Mucosa of gallbladder (tissue), 1 donor: ENCODE results near the gene VAV2. TPM values are rescaled to one million over a fixed set of nuclear protein-coding genes. Genes with fewer than 3 reads are reported as not detected.

Source experiments
- DNase-seq: peaks from one replicate; pipeline ENCODE4 v3.0.0-alpha.2; 2020; ENCODE audit warnings: low spot score
- total RNA-seq: library from RNA; stranded (reverse); gene quantifications from one replicate; pipeline ENCODE4 v1.2.1, GENCODE V29; 2021
- donor health status: DM: no; HTN: no; CAD: no.

VAV2 gene
- total RNA-seq, 1 donor from 2014 or later, result 64.4 TPM

DNA sequence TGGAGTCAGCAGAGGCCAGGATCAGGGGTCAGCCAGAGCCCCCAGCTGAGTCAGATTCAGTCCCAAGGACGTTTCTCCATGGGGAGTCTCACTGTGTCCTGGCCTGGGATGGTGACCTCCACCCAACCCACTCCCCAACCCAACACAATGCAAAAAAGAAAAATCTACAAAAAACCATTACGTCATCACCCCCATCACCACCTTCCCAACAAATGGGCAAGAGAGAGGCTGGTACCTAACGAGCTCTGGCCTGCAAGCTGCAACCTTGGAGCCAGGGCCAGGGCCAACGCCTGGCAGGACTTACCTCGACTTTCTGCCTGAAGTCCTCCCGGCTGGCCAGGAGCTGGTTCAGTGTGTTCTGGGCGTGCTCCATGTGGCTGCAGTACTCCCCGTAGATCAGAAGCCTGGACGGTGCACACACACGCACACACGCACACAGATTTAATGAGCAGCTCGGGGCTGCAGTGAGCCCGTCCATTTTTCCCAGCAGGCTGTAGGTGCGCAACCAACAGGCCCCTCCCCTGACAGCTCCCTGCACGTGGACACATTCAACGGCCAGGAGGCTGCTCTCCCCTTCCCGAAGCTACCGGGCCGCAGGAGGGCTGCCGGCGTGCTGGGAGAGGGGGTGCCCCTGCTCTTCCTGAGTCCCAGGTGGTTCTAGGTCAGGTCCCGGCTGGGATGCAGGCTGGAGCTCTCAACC, 194.6 kb downstream of the VAV2 start:
- no peak for DNase-seq

DNA sequence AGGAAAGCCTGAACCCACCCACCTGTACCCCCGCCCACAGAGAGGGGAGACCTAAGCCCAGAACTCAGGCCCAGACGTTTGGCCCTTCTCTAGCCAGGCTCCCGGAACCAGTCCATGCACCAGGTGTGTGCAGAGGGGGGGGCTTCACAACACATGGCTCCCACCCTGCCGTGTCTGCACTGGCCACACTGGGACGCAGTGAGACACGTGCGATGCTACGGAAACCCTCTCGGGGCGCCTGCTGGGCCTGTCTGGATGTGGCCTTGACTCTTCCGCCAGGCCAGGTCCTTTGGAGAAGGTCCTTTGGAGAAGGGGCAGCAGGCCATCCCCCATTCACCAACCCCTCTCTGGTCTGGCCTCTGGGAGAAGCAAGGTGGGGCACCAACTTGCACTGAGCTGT, 195.6 kb downstream of the VAV2 start:
- DNase-seq, result no peak

DNA sequence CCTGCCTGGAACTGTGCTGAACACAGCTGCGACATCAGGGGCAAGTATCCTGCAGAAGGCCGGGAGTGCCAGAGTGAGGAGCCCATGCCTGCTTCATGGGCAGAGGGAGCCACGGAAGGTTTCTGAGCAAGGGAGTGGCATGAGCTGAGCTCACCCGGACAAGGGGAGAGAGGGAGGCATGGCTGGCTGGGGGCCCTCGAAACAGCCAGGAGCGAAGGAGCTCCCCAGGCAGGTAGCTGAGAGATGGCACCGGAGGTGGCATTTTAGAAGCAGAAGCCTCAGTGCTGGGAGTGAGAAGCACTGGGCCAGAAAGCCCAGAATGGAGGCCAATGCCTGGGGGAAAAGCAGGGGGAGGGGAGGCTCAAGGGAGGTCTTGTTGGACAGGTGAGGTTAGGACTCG, 197.1 kb downstream of the VAV2 start:
- no peak for DNase-seq

DNA sequence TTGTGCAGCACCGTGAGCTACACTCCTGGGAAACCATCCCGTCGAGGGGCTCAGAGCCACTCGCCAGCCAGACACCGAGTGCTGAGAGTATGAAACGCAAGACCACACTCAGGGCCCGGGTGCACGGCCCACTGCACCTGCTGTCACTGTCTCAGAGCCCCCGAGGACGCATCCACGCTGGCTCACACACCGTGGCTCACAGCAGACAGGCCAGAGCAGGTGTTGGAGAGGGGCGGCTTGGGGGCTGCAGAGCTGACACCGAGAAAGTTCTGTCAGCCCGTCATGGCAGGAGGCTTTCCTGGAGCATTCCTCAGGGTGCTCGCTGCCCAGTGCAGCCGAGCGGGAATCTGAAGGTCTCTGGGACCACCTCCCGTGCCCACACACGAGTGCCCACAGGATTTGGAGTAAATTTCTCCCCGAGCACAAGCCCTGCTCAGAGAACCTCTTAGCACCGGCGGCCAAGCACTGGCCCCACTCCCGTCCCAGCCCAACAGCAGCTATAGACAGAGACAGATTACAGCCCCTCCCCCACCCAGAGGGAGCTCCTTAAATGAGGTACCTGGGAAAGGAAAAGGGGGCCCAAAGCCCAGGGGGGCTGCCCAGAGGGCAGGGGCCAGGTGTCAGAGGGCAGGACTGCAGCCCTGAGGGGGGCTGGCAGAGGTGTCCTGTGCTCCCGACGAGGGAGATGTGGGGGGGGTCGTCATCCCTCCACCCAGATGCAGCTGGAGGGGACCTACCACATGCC, 197.9 kb downstream of the VAV2 start:
- DNase-seq, result no peak

DNA sequence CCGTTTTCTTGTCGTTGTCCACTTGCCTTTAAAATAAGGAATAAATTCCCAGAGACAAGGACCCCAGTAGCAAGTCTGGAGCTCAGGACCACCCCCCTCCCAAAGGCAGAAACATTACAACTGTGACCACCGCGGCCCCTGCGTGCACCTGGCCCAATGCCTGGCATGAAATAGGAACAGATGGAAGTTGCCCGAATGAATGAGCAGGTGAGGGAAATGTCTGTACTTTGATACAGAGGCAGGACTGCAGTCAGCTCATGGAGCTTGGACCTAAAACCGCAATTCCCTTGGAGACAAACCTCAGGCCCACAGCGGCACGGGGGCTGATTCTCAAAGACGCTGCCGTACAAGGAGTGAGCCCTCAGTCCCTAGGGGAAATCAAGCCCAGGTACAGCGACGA, 198.7 kb downstream of the VAV2 start:
- DNase-seq, result no peak

DNA sequence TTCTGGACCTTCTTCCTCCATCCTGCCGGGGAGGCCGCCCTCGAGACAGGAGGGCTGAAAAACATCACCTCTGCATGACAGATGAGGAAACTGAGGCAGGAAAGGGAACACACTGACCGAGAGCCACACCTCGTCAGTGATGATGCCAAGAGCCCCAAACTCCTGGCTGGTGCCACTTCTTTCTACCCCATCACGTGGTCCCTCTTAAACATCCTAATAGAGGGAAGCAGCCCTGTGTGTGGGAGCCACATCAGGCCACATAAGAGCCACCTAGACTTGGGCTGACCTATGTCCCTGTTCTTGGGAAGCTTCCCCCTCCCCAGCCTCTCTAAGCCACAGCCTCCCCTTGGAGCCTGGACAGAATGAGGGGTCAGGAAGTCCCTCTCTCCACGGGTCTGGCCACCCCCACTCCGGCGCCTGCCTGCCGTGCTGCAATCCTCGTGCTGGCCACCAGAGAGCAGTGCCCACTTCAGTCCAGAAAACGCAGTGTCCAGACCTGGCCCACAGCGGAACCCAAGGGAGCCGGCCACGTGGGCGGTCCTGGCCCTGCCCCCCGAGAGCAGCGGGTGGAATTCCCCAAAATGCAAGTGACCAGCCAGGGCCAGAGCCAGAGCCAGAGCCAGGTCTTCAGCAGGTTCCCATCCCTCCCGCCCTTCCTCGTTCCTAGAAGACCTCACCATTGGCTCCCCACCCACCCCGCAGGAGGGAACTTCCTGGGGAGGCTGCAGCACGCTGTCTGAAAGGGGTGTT, 199.2 kb downstream of the VAV2 start:
- peak; percentile 67 for DNase-seq

DNA sequence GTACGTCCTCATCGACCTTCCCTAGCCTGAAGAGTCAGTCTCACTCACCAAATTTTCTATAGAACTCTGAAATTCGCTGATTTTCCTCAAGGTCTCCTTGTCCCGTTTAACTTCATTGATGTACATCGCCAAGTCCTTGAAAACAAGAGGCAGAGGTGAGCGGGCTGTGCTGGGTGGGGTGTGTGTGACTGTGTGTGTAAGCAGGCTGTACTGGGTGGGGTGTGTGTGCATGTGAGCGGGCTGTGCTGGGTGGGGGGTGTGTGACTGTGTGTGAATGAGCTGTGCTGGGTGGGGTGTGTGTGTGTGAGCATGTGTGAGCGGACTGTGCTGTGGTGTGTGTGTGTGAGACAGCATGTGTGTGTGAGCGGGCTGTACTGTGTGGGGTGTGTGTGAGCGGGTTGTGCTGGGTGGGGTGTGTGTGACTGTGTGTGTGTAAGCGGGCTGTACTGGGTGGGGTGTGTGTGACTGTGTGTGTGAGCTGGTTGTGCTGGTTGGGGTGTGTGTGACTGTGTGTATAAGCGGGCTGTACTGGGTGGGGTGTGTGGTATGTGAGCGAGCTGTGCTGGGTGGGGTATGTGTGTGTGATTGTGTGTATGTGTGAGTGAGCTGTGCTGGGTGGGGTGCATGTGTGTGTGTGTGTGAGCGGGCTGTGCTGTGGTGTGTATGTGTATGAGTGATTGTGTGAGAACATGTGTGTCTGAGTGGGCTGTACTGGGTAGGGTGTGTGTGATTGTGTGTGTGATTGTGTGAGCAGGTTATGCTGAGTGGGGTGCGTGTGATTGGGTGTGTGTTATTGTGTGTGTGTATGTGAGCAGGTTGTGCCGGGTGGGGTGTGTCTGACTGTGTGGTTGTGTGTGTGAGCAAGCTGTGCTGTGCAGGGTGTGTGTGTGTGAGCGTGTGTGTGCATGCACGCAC, 200.1 kb downstream of the VAV2 start:
- no peak for DNase-seq

DNA sequence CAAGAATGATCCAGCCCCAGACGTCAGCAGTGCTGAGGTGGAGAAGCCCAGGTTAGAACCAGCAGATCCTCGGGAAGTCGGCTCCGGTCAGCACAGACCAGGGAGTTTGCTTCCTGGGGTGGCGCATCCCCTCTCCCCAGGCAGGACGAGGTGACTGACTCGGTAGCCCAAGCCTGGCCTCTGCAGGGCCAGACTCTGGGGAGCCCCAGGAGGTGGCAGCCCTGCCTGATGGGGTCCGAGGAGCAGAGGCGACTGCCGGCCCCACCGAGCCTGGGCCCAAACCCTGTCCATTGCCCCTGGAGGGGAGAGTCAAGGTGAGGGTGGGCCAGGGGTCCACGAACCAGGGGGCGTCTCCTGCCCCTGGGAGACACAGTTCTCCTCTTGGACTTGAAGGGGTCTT, 201.1 kb downstream of the VAV2 start:
- no peak for DNase-seq

DNA sequence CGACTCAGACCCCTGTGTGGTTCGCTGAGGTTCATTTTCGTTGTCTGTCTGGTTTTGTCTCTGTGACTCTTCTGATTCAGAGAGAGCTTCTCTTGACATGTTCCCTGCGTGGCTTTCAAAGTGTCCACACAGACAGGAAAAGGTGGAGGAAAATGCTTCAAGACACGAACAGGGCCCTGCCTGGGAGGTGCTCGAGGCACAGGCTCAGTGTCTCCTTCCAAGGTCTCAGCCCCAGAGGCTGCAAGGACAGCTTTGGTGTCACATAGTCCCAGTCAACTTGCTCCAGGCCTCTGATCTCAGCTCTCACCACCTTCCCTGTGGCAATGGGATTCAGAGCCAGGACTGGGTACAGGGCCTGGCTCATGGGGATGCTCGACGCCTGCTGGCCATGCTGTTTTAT, 202.3 kb downstream of the VAV2 start:
- no peak for DNase-seq

DNA sequence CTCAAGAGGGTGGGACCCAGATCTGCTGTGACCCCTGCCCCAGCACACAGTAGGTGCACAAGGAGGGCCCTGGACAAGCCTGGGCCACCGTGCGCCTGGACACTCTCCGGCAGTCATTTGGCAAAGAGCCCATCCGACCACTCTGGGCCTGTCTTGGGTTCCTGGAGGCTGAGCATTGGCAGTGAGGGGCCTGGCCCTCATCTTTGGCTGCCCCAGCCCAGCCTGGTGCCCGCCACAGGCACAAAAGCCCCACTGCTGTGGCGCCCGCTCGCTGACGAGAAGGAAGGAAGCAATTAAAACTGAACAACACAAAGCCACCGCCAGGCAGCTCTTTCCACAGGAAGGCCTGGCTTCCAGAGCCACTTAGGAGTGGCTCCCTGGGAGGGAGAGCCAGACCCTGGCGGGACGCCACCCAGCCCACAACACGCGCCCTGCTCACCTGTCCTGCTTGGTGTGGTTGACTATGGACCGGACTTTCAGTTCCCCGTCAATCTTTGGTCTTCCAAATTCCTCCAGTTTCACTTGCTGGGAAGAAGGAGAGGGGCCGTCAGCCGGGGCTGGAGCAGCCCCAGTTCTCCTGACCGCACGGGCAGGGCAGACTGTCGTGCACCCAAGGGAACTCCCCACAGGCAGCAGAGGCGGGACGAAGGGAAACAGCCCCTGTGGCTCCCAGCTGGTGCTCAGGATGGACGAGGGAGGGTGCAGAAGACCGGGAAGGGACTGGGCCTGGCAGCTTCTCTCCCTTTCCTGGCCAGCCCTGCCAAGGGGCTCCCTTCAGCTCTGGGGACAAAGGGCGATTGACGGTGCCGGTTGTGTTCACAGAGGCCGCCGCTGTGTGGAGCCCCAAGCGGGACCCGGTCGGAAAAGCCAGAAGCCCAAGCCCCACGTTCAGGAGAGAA, 203.1 kb downstream of the VAV2 start:
- peak; percentile 64 for DNase-seq

DNA sequence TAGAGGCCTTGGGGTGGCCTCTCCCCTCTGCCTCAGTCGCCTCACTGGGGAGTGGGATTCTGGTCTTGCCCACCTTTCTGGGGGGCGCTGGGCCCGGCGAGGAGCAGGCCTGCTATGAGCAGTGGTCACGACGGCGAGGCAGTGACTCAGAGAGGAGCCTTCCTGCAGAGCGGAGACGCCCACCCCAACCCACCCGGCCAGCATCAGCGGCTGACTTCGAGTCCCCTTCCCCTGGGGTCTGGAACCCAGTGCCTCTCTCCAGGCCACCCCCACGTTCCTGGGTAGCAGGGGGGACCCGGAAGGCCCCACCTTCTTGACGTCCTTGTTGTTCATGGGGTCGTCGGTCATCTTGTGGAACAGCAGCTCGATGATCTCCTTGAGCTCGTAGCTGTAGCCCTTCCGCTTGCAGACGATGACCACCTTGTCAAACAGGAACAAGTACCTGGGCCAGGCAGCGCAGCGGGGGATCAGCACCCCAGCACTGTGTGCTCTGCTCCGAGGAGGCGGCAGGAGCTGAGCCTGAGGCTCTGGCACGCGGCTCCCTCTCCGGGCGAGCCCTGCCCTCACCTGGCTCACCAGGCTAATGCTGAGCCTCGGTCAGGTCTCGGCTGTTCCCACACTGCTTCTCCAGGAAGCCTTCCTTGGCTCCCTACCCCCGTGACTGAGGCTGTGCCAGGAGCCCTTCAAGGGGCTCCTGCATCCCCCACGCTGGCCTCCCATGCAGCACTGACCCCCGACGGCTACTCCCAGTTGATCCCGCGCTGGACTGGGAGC, 203.9 kb downstream of the VAV2 start:
- no peak for DNase-seq

DNA sequence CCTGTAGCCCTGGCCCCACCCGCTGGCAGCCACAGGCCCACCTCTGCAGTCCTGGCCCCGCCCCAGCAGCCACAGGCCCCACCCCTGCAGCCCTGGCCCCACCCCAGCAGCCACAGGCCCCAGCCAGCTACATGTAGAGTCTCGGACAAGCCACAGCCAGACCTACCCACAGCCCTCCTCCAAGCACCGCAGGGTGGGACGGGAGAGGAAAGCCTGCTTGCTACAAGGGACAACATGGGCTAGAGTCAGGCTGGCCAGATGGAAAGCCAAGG, 204.4 kb downstream of the VAV2 start:
- peak; percentile 28 for DNase-seq

DNA sequence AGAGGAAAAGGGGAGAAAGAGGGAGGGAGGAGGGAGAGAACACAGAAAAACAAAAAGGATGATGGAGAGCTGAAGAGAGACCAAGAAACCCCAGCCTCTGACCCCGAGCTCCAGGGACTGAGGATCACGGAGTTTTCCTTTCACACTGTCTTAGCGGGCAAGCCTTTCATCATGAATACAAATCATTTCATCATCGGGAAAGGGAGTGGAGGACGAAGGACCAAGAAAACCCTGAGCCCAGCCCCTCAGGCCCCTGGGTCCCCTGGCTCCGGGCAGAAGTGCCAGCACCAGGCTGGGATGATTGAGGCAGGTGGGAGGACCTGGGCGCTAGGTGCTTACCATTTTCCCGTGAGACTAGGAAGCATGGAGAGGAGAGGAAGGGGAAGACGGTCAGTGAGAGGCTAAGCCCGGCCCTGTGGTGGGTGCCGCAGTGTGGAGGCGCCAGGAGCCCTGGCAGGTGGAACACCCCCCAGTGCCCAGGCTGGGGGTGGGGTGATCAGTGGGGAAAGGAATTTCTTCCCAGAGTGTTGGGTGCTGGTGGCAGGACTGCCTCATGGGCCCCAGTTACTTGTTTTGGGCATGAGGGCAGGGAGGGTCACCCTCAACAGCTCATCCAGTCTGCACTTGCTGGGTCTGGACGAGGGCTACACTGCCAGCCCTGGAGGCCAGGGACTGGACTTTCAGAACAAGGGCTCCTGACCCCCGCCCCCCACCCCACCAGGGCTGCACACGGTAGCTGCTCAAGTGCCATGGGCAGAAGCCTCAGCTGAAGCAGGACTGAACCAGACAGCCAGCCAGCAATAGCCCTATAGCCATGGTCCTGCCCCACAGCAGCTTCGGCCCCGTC, 205.0 kb downstream of the VAV2 start:
- no peak for DNase-seq

DNA sequence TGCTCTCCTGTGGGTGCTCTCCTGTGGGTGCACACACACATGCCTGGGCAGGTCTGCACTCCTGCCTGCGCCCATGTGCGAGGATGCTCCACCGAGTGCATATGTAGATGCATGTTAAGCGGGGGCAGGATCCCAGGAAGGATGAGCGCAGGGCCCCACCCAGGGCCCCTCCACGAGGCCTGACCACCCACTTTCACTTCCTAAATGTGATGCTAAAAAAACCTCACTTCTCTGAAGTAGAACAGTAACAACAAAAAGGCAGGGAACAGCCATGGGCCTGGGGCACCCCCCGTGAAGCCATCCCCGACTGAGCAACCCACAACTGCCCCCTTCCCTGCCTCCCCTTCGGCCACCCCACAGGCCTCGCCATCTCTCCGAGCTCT, 205.8 kb downstream of the VAV2 start:
- no peak for DNase-seq

DNA sequence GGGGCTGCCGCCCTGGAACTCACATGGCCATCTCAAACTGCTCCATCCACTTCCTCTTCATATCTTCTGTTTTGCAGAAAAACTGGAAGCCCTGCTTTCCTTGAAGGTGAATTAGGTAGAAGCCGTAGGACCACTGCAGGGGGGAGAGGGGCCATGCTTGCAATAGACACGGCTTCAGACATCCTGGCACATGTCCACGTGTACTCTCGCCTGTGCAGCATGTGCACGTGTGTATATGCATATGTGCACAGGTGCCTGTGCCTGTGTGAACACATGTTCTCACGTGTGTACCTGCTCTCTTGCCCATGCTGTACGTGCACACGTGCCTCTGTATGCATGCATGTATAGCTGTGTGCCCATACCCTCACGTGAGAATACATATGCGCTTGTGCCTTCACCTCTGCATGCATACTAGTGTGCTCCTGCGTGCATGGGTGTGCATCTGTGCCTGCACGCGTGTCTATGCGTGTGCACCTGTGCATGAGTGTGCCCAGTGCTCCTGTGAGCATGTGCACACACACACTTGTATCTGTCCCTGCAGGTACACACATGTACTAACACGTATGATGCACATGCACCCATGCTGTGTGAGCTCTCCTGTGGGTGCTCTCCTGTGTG, 206.3 kb downstream of the VAV2 start:
- no peak for DNase-seq

DNA sequence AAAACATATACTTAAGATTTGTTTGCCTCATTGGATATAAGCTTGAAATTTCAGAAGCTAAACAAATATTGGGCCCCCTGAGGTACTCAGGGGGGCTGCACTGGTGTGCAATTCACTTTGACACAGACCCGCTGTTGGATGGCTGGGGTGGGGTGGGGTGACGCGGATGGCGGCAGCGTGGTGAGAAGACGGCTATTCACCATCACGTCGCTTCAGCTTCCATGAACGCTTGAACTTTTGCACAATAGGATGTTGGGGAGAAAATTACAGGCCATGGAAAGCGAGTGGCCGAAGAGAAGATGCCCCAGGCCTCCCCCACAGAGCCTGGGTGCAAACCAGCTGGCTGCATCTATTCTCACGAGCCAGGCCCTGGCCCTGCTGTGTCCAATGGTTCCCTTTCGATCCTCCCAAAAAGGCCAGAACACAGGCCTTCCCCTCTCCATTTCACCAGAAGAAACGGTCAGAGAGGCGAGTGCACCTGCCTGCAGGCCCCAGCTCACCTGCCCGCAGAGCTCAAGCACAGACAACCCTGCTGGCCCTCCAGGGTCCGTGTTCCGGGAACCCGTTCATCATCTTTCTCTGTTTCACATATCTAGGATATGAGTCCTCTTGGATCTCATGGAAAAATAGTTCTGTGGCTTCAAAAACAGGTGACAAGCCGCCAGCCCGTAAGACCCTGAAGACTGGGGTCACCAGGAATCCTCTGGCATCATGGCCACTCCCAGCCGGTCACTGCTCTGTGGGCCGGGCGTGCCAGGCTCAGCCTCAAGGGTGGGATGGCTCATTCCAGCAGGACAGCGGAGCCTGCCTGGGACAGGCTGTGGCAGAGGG, 207.2 kb downstream of the VAV2 start:
- DNase-seq, result no peak

DNA sequence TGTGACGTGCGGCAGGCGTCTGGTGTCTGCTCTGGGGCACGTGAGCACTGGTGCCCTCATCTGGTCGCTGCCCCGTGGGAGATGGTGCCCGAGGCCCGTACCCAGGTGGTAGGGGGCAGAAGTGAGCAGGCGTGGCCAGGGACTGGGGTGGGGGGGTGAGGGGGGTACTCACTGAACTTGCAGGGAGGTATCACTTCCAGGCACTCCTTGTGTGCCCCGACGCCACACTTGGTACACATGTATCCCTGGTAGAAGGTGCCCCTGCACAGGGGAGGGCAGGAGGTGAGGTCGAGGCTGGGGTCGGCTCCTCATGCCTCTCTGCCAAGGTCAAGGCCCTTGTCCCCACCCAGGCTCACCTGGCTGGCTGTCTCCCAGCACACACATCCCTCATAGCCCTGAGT, 208.8 kb downstream of the VAV2 start:
- DNase-seq, result no peak
